HepG2 (cell line): ENCODE results near the gene SPI1.

ENCODE experiments used
- CTCF ChIP-seq: sonication (generic); formaldehyde crosslinking; IDR thresholded peaks from 2 replicates; pipeline ENCODE4 v1.5.0; 2020; ENCODE audit warnings: mild to moderate bottlenecking, missing genetic modification reagents, moderate library complexity
- EZH2 ChIP-seq: conservative IDR thresholded peaks from 2 replicates; pipeline ENCODE4 v1.6.1; 2012; ENCODE audit warnings: mild to moderate bottlenecking, low read depth, low read length, moderate library complexity
- MYNN ChIP-seq: sonication (generic); formaldehyde crosslinking; IDR thresholded peaks from 2 replicates; pipeline ENCODE4 v1.4.0; 2020; ENCODE audit warnings: mild to moderate bottlenecking, low read depth, missing genetic modification reagents
- RAD21 ChIP-seq: fragments of 450-650 bp; formaldehyde crosslinking; IDR thresholded peaks from 2 replicates; pipeline ENCODE4 v1.5.0; 2020; ENCODE audit warnings: mild to moderate bottlenecking

DNA sequence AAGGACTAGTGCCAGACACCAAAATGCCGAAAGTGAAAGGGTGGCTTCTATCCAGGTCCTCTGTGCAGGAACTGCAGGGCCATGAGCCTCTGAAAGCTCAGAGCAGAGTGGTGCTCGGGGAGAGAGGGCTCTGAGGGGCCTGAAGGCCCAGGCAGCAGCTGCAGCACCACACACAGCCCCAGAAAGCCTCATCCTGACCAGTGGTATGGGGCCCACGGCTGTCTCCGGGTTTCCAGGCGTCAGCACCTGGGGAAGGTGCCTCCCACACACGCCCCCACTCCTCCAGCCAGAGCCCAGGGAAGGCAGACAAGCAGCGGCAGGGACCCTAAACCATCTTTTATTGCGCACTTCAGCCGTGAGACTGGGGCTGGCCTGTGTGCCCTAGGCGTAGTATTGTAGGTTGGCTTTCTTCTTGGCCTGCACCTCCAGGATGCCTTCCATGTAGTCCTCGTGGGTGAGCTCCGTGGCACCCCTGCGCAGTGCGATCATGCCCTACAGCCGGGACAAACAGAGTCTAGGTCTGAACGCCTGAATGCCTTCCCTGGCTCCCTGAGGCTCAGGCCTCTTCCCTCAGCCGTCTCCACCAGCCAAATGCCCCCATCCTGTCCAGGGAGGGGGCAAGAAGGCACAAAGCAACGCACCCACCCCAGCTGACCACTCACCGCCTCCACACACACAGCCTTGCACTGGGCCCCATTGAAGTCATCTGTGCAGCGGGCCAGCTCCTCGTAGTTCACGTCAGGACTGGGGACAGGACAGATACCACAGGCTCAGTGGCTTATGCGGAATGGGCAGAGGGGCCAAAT lies 40.3 kb upstream of the SPI1 start:
- TF ChIP-seq CTCF (CRISPR knock-in tag) (no peak), MYNN (no peak), EZH2 (no peak), RAD21 (no peak)
